GM18526 (cell line): ENCODE measurements around the gene CACNA1A.

ENCODE experiments used
- POLR2A ChIP-seq: IDR thresholded peaks from 3 replicates; pipeline ENCODE4 v1.6.1; 2011; ENCODE audit not compliant: insufficient read length; ENCODE audit errors: extremely low read depth

Gene CACNA1A

DNA sequence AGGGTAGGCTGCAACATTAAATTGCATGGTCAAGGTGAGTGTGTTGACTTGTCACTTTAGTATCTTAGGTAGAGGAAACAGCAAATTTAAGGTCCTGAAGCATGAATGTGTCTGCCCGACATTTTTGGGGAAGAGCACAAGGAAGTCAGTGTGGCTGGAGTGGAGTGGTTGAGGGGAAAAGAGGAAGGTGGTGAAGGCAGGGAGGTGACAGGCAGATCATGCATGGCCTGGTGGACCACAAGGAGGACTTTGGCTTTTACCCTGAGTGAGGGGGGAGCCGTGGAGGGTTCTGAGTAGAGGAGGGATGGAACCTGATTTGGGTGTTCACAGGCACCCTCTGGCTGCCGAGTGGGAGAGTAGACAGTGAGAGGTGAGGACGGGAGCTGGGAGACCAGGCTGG, 188.1 kb downstream of the CACNA1A start:
- no peak for TF ChIP-seq POLR2A

GRCh38 chr19:13315495-13315894, 190.8 kb downstream of the CACNA1A start:
- TF ChIP-seq POLR2A: no peak

- no peak for TF ChIP-seq POLR2A
These were observed 191.5 kb downstream of the CACNA1A start for GRCh38 chr19:13314761-13315160.

DNA sequence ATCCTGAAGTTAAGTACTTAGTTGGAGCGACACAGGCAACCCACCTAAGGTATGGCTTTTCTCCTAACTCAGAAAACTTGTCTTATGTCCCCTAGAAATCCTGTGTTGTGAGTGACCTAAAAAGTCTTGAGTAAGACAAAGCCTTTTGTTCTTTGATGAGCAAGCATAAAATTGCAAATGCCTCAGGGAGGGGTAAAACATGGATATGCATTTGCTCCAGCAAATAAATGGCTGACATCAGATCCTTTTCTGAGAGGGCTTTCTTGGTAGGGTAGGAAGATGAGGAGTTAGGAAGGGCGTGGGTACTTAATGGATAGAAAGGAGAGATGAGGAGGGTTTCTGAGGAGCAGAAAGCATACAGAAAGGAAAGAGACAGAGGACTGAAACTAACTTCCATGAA, 192.4 kb downstream of the CACNA1A start:
- TF ChIP-seq POLR2A: no peak

GRCh38 chr19:13309864-13310263, 196.4 kb downstream of the CACNA1A start:
- TF ChIP-seq POLR2A: no peak

DNA sequence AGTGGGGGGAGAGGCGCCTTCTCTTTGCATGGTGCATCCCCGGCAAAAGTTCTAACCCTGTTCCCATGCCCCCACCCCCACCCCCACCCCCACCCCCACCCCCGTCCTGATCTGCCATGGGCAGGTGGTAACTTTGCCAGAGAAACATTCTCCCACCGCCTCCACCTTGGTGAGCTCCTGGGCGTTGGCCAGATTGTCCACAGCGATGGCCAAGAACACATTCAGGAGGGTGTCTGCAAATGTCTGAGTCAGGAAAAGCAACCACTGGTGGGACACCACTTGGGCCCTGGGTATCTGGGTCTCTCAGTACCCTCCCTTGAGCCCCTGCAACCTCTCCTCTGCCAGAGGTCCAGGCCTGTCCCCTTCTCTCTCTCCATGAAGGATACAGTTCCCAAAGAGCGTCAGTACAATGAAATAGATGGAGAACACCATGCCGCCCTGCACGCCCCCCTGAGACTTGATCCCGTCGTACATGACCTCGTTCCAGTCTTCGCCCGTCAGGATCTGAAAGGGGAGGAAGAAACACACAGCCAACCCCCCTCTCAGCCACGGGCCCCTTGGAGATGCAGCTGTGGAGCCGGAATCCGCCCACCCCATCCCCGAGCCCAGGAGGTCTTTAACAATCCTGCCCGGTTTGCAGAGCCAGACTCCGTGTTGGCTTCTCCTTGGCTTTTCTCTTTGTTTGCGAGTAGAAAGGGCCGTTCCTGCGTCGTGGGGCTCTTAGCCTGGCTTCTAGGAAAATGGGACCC, 202.7 kb downstream of the CACNA1A start:
- TF ChIP-seq POLR2A: no peak

- TF ChIP-seq POLR2A: no peak
These were observed 203.6 kb downstream of the CACNA1A start for GRCh38 chr19:13302526-13303270.

GRCh38 chr19:13301627-13302334, 204.5 kb downstream of the CACNA1A start:
- TF ChIP-seq POLR2A: no peak

DNA sequence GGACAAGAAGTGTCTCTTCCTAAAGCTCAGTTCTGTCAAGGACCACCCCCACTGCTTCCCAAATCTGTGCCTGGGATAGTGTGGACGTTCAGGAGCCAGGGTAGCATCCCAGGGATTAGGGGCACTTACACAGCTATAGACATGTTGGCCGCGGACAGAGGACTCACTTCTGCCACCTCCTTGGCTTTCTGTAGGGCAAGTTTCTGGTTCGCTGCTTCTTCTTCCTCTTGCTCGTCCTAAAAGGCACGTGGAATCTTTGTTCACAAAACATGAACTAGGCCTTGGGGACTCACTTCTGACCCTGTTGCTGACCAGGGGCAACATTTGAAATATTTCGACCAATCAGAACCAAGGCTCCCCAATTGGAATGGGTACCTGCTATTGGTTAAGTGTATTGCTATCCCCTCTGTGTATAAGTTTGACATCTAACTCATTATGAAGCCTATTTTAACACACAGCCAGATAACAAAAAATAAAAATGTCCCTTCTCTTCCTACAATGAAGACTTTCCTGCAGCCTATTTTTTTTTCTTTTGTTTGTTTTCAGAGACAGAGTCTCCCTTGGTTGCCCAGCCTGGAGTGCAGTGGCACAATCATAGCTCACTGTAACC, 205.8 kb downstream of the CACNA1A start:
- TF ChIP-seq POLR2A: no peak

DNA sequence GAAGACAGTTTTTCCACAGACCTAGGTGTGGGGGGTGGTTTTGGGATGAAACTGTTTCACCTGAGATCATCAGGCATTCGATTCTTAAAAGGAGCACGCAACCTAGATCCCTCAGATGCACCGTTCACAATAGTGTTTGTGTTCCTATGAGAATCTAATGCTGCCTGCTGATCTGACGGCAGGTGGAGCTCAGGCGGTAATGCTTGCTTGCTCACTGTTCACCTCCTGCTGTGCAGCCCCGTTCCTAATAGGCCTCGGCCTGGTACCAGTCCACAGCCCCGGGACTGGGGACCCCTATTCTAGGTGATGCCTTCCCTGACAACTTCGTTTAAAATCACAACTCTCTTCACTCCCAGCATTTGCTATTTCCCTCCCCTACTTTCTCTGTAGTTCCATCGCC, 206.4 kb downstream of the CACNA1A start:
- no peak for TF ChIP-seq POLR2A

DNA sequence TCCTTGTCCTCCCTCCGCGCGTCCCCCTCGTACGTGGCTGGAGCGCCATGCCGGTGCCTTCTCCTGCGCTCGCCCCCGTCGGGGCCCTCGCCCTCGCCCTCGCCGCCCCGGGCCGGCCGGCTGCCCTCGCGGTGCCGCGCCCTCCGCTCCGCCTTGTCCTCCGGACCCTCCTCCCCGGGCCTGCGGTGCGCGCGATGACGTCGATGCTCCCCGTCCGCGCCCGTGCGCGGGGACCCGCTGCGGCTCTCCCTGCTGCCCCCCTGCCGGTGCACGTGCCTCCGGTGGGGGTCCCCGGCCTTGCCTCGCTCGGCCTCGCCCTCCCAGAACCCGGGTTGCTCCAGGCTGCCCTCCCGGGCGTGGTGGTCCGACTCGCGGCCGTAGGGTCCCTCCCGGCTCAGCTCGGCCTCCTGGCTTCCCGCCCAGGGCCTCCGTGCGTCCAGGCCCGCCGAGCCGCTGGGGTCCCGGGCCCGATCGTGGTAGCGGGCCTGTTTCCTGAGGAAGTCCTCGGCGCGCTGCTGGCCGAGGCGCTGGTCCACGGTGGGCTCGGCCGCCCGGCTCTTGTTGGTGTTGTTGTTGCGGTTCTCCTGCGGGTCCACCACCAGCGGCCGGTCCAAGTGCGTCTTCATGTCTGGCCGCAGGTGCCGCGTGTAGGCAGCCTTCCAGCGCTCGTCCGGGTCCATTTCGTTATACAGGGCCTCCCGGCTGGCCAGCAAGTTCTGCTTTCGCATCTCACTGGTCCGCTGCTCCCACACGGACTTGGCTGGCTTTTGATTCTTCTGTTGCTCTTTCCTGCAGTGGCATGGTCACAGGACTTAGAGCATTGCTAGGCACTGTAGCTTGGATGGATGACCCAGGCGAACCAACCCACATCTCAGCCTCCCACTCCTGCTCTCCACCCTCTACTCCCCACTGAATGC, 207.5 kb downstream of the CACNA1A start:
- no peak for TF ChIP-seq POLR2A

GRCh38 chr19:13297023-13297422, 209.3 kb downstream of the CACNA1A start:
- no peak for TF ChIP-seq POLR2A

DNA sequence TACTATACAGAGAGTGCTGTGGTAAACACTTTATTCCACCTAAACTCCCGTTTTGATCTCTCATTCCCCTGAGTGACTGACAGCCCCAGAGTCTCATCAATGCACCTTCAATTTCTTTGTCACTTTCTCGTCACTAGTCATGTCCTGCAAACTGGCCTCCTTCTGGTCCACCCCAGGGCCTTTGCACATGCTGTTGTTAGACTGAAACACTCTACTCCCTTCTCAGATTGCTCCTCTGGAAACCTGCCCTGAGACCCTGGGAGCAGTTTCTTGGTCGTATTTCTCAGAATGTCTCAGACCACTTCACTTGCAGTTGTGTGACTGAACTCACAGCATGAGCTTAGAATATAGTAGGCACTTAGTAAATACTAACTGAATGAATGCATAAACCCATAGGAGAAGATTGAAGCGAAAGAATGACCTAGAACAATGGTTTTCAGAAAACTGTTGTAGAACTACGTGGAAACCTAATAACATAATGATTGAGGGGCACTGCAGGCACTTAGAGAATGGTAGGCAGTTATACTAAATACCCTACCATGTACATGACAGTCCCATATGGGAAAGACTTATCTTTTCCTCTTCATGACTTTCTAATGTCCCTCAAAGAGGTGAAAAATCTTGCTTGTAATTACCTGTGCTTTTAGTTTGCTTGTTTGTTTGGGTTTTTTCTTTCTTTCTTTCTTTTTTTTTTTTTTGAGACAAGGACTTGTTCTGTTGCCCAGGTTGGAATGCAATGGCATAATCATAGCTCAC, 211.3 kb downstream of the CACNA1A start:
- no peak for TF ChIP-seq POLR2A

DNA sequence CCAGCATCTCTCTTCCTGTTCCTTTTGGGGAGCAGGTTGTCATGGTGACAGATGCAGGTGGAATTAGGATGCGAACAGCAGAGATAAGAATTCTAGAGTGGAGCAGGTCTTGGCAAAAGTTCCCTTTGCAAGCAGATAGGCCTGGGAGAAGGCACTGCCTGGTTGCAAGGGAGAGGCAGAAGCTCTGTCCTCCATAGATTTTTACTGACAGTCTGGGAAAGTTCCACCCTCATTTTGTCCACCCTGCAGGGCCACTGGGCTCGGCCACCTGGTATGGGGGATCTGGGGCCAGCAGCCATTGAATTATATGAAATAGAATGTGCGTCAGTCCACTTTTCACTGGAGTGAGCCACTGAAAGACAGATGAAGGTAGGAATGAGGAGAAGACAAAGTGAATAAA, 214.4 kb downstream of the CACNA1A start:
- TF ChIP-seq POLR2A: no peak
